ENCODE data around the gene ZNF783.

DNA sequence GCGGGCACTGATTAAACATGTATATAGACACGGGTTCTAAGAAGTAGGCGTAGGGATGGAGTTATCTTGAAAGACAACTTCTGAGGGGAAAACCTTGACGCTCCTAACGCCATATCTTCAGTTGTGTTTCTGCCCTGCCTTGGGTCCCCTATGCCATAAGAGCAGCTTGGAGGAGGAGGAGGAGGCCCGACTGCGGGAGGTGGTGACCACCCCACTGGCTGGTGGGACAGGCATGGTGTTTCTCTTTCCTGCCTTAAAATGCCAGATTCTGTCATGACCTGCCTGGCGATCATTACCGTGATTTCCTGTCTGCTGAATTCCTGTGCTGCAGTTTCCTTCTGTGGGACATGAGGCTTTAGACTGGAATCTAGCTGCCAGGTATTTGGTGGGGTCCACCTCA lies 15.9 kb downstream of the ZNF783 start:
- no peak for TF ChIP-seq POLR2A (IDR thresholded peaks at IDR 0.05; ENCODE audit: low read length)
- no peak for TF ChIP-seq GATA1 (IDR thresholded peaks at IDR 0.05; ENCODE audit: low read depth, low read length)
